DND-41 (cell line): Measurements from ENCODE around the gene SIPA1L3.

Source experiments
- ATAC-seq: fragments of 200-7000 bp; cut with Tn5 transposase; 3 replicates; pipeline ENCODE4 v1.9.1; 2021; ENCODE audit warnings: low read depth; ENCODE audit not compliant: insufficient read depth
- DNase-seq: peaks from one replicate; pipeline ENCODE4 v3.0.0-alpha.2; 2020
- H2AFZ ChIP-seq: 2 replicates; pipeline ENCODE4 v1.6.0; 2012; ENCODE audit warnings: low read depth, low read length
- H3K27ac ChIP-seq: 2 replicates; pipeline ENCODE4 v1.5.1; 2012; ENCODE audit warnings: low read length, inconsistent platforms
- H3K27me3 ChIP-seq: fragments of 200-600 bp; sonication (generic); 2 replicates; pipeline ENCODE4 v1.6.0; 2012; ENCODE audit warnings: low read length, mild to moderate bottlenecking, inconsistent platforms; ENCODE audit not compliant: insufficient read depth, poor library complexity
- H3K36me3 ChIP-seq: 2 replicates; pipeline ENCODE4 v1.5.1; 2012; ENCODE audit warnings: low read length, inconsistent platforms; ENCODE audit not compliant: insufficient read depth
- H3K4me1 ChIP-seq: 2 replicates; pipeline ENCODE4 v1.5.1; 2012; ENCODE audit warnings: mild to moderate bottlenecking, low read length; ENCODE audit not compliant: insufficient read depth
- H3K4me2 ChIP-seq: 2 replicates; pipeline ENCODE4 v1.6.0; 2012; ENCODE audit warnings: mild to moderate bottlenecking, moderate library complexity, low read length, inconsistent platforms; ENCODE audit not compliant: insufficient read depth
- H3K4me3 ChIP-seq, 2 experiments: fragments of 200-600 bp in 1 of 2; shearing (Covaris generic) in 1 of 2; 2 replicates each; pipeline ENCODE4 v1.5.1; 2012 to 2016; ENCODE audit warnings: inconsistent platforms in 2 of 2, low read length in 2 of 2, mild to moderate bottlenecking in 2 of 2, low read depth in 1 of 2, moderate library complexity in 1 of 2
- H3K79me2 ChIP-seq: 2 replicates; pipeline ENCODE4 v1.6.0; 2012; ENCODE audit warnings: low read length, inconsistent platforms; ENCODE audit not compliant: insufficient read depth
- H3K9ac ChIP-seq: 2 replicates; pipeline ENCODE4 v1.6.0; 2012; ENCODE audit warnings: low read depth, mild to moderate bottlenecking, inconsistent platforms, low read length, moderate library complexity
- H3K9me3 ChIP-seq: 2 replicates; pipeline ENCODE4 v1.5.1; 2012; ENCODE audit warnings: low read length, moderate library complexity, mild to moderate bottlenecking, inconsistent platforms; ENCODE audit not compliant: insufficient read depth, severe bottlenecking
- H4K20me1 ChIP-seq: 2 replicates; pipeline ENCODE4 v1.6.0; 2012; ENCODE audit warnings: low read length; ENCODE audit not compliant: insufficient read depth
- CTCF ChIP-seq: IDR thresholded peaks from 2 replicates; pipeline ENCODE4 v1.5.1; 2012; ENCODE audit warnings: borderline replicate concordance, low read length, moderate library complexity, mild to moderate bottlenecking; ENCODE audit not compliant: poor library complexity, severe bottlenecking; ENCODE audit errors: extremely low read depth
- EZH2 ChIP-seq: IDR thresholded peaks from 3 replicates; pipeline ENCODE4 v1.6.1; 2012; ENCODE audit warnings: borderline replicate concordance, low read depth, mild to moderate bottlenecking, moderate library complexity, low read length, inconsistent platforms; ENCODE audit not compliant: severe bottlenecking

The SIPA1L3 gene

GRCh38 chr19:37867831-37868230 is 39.2 kb upstream of the SIPA1L3 start:
- H3K4me2 ChIP-seq = no peak overlapping the region
- H3K79me2 ChIP-seq = no peaks in the 10 kb centered on the region
- H3K27me3 ChIP-seq = no peaks in the 10 kb centered on the region
- H3K4me3 ChIP-seq = no peak overlapping the region
- ATAC-seq (no peak), DNase-seq (no peak)
- no peaks in the 10 kb centered on the region for H3K36me3 ChIP-seq
- H3K4me1 ChIP-seq = no peaks in the 10 kb centered on the region
- no peaks in the 10 kb centered on the region for H4K20me1 ChIP-seq
- H2AFZ ChIP-seq = no peak overlapping the region
- H3K9me3 ChIP-seq = peaks cover 2% of the 10 kb centered on the region
- H3K9ac ChIP-seq = no peak overlapping the region
- no peak for TF ChIP-seq CTCF
- no peak for TF ChIP-seq EZH2
- H3K27ac ChIP-seq = no peak overlapping the region

- H3K27ac ChIP-seq = no peak overlapping the region
- H3K9me3 ChIP-seq = peaks cover 2% of the 10 kb centered on the region
- TF ChIP-seq EZH2 (no peak), CTCF (no peak)
- no peak overlapping the region for H3K4me2 ChIP-seq
- no peak overlapping the region for H3K4me3 ChIP-seq
- no peak overlapping the region for H2AFZ ChIP-seq
- H3K79me2 ChIP-seq = no peaks in the 10 kb centered on the region
- H3K27me3 ChIP-seq = no peaks in the 10 kb centered on the region
- ATAC-seq = no peak
- H3K9ac ChIP-seq = no peak overlapping the region
- no peaks in the 10 kb centered on the region for H3K36me3 ChIP-seq
- H3K4me1 ChIP-seq = no peaks in the 10 kb centered on the region
- H4K20me1 ChIP-seq = no peaks in the 10 kb centered on the region
- no peak for DNase-seq
Measured at GRCh38 chr19:37869766-37870340, 37.2 kb upstream of the SIPA1L3 start.

GRCh38 chr19:37872383-37872782 is 34.6 kb upstream of the SIPA1L3 start:
- TF ChIP-seq CTCF = no peak
- TF ChIP-seq EZH2 = no peak
- no peak overlapping the region for H3K4me3 ChIP-seq
- H2AFZ ChIP-seq = no peak overlapping the region
- H3K4me1 ChIP-seq = no peaks in the 10 kb centered on the region
- no peaks in the 10 kb centered on the region for H4K20me1 ChIP-seq
- H3K36me3 ChIP-seq = no peaks in the 10 kb centered on the region
- H3K9me3 ChIP-seq = peaks cover 2% of the 10 kb centered on the region
- DNase-seq = no peak
- H3K79me2 ChIP-seq = no peaks in the 10 kb centered on the region
- no peak overlapping the region for H3K9ac ChIP-seq
- H3K4me2 ChIP-seq = no peak overlapping the region
- no peak overlapping the region for H3K27ac ChIP-seq
- ATAC-seq = no peak
- H3K27me3 ChIP-seq = no peaks in the 10 kb centered on the region

GRCh38 chr19:37874784-37875183 is 32.2 kb upstream of the SIPA1L3 start:
- no peak for TF ChIP-seq CTCF
- no peak for TF ChIP-seq EZH2
- no peaks in the 10 kb centered on the region for H3K36me3 ChIP-seq

More at GRCh38 chr19:37874784-37875183, 32.2 kb upstream of the SIPA1L3 start:
- ATAC-seq (no peak), DNase-seq (no peak)
- H2AFZ ChIP-seq = no peak overlapping the region
- no peaks in the 10 kb centered on the region for H3K27me3 ChIP-seq
- H4K20me1 ChIP-seq = no peaks in the 10 kb centered on the region
- H3K4me3 ChIP-seq = no peak overlapping the region
- H3K79me2 ChIP-seq = no peaks in the 10 kb centered on the region
- H3K27ac ChIP-seq = no peak overlapping the region
- H3K4me2 ChIP-seq = no peak overlapping the region
- no peaks in the 10 kb centered on the region for H3K4me1 ChIP-seq
- no peak overlapping the region for H3K9ac ChIP-seq
- no peaks in the 10 kb centered on the region for H3K9me3 ChIP-seq
